Measurements from ENCODE around the gene RTL1. TPM values are rescaled to one million over a fixed set of nuclear protein-coding genes. Genes with fewer than 3 reads are reported as not detected.

Gene RTL1
- total and polyA plus RNA-seq, 3 experiments from 2014 or later, result not detected

DNA sequence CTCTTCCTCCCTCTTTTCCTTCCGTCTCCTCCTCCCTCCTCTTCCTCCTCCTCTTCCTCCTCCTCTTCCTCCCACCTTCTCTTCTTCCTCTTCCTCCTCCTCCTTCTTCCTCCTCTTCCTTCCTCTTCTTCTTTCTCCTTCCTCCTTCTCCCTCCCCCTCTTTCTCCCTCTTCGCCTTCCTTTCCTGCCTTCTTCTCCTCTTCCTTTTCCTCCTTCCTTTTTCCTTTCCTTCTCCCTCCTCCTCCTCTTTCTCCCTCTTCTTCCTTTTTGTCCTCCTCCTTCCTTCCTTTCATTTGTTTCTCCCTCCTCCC lies 41.6 kb downstream of the RTL1 start:
- peaks cover 3 to 10% of the 10 kb centered on the region in 2 donors for H3K27me3 Mint-ChIP-seq

DNA sequence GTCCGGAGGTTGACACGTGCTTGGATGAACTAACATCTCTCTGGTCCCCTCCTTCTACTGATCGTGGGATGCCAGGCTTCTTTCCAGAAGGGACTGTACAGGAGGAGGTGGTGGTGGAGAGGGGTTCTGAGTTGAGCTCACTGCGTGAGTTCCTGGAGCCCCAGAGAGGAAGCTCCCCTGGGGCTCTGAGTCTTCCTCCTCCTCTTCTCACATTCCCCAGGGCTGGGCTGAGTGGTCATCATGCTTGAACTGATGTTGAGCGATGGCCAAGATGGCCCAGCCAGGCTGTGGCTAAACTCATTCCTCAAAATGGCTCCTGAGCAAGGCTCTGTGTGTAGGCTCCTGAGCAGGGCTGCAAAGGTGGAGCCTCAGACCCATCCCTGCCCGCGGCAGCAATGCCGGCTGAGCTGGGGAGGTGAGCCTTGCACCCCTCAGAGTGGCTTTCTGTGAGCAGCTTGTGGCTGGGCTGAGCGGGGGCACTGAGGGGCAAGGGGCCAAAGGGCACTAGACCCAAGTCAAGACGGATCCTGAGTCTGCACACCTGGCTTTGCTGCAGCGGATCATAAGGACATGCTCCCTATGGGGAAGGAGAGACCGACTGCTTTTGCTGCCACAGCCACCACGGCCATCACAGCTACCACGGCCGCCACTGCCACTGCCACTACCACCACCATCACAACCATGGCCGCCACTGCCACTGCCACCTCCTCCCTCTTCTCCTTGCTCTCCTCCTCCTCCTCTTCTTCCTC lies 42.2 kb downstream of the RTL1 start:
- peaks cover 3 to 10% of the 10 kb centered on the region in 2 donors for H3K27me3 Mint-ChIP-seq
- no peaks in the 10 kb centered on the region for H3K4me1 ChIP-seq (ENCODE audit: insufficient read depth, low read length)
- H3K27ac Mint-ChIP-seq, result no peak overlapping the region
- H3K4me3 ChIP-seq (ENCODE audit: low read length), result no peak overlapping the region
- H3K9me3 ChIP-seq (ENCODE audit: low read length), result no peaks in the 10 kb centered on the region
- ChIA-PET POLR2A (no interaction called here), CTCF (no interaction called here)
- no peaks in the 10 kb centered on the region for H3K36me3 Mint-ChIP-seq
- H3K9me3 Mint-ChIP-seq, result no peaks in the 10 kb centered on the region
- H3K4me1 Mint-ChIP-seq, result no peaks in the 10 kb centered on the region
- no peak overlapping the region for H3K27ac ChIP-seq (ENCODE audit: low read depth, low read length)
- no peaks in the 10 kb centered on the region for H3K27me3 ChIP-seq (ENCODE audit: insufficient read depth, low read length, poor library complexity, severe bottlenecking)
- DNase-seq, result peak in 1 of 5 donors; percentile 27
- H3K36me3 ChIP-seq (ENCODE audit: insufficient read depth, low read length), result no peaks in the 10 kb centered on the region
- no peak overlapping the region for H3K4me3 Mint-ChIP-seq

More for the DNA sequence above, 41.6 kb downstream of the RTL1 start:
- no peak for DNase-seq
- POLR2A ChIA-PET, result no interaction called here
- Histone ChIP-seq H3K4me1 (ENCODE audit: insufficient read depth, low read length) (no peaks in the 10 kb centered on the region), H3K27me3 (ENCODE audit: insufficient read depth, low read length, poor library complexity, severe bottlenecking) (no peaks in the 10 kb centered on the region), H3K4me3 (ENCODE audit: low read length) (no peak overlapping the region), H3K27ac (ENCODE audit: low read depth, low read length) (no peak overlapping the region), H3K9me3 (ENCODE audit: low read length) (no peaks in the 10 kb centered on the region), H3K36me3 (ENCODE audit: insufficient read depth, low read length) (no peaks in the 10 kb centered on the region)
- CTCF ChIA-PET, result no interaction called here
- Mint-ChIP-seq H3K4me1 (no peaks in the 10 kb centered on the region), H3K36me3 (no peaks in the 10 kb centered on the region), H3K27ac (no peak overlapping the region), H3K4me3 (no peak overlapping the region), H3K9me3 (no peaks in the 10 kb centered on the region)

DNA sequence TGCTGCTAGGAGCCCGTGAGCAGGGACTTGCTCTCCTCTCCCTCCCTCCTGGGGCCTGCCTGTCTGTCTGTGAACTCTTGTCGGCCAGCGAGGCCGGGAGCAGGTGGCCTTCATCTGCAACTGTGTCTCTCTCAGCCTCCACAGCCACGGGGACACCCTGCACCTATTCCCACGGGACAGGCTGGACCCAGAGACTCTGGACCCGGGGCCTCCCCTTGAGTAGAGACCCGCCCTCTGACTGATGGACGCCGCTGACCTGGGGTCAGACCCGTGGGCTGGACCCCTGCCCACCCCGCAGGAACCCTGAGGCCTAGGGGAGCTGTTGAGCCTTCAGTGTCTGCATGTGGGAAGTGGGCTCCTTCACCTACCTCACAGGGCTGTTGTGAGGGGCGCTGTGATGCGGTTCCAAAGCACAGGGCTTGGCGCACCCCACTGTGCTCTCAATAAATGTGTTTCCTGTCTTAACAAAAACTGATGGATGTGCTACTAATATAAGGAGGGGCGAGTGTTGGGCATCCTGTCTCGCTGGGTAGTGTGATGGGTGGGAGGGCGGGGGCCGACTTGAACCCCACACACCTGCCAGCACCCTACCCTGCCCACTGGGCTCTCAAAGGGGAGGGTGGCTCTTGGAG lies 42.9 kb downstream of the RTL1 start:
- no peak overlapping the region for H3K4me3 ChIP-seq (ENCODE audit: low read length)
- H3K27ac ChIP-seq (ENCODE audit: low read depth, low read length), result no peak overlapping the region
- no peaks in the 10 kb centered on the region for H3K27me3 ChIP-seq (ENCODE audit: insufficient read depth, low read length, poor library complexity, severe bottlenecking)
- no peaks in the 10 kb centered on the region for H3K4me1 ChIP-seq (ENCODE audit: insufficient read depth, low read length)
- H3K4me1 Mint-ChIP-seq, result no peaks in the 10 kb centered on the region
- no peak overlapping the region for H3K4me3 Mint-ChIP-seq
- H3K36me3 Mint-ChIP-seq, result no peaks in the 10 kb centered on the region
- H3K27ac Mint-ChIP-seq, result no peak overlapping the region
- H3K27me3 Mint-ChIP-seq, result peaks cover 3 to 10% of the 10 kb centered on the region in 2 donors
- no peaks in the 10 kb centered on the region for H3K9me3 ChIP-seq (ENCODE audit: low read length)
- H3K36me3 ChIP-seq (ENCODE audit: insufficient read depth, low read length), result no peaks in the 10 kb centered on the region
- no peaks in the 10 kb centered on the region for H3K9me3 Mint-ChIP-seq
- no peak for DNase-seq
- ChIA-PET POLR2A (no interaction called here), CTCF (no interaction called here)

DNA sequence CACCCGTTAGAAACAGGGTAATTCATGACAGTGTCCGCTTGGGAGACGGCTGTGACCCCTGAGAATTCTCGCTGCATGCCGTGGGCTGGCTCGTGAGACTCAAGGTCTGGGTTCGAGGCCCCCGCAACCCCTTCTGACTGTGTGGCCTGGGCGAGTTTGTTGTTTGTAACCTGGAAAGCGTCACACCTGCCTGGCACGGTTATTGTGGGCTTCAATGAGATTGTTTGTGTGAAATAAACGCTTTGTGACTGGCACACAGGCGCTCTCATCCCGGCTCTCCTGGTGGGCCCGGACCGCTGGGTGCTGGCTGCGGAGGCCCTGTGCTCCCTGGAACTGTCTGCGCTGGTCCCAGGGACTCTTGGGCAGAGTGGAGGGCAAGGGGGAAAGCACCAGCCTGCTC lies 43.7 kb downstream of the RTL1 start:
- Histone ChIP-seq H3K36me3 (ENCODE audit: insufficient read depth, low read length) (no peaks in the 10 kb centered on the region), H3K27ac (ENCODE audit: low read depth, low read length) (no peak overlapping the region), H3K9me3 (ENCODE audit: low read length) (no peaks in the 10 kb centered on the region), H3K4me3 (ENCODE audit: low read length) (no peak overlapping the region), H3K4me1 (ENCODE audit: insufficient read depth, low read length) (no peaks in the 10 kb centered on the region), H3K27me3 (ENCODE audit: insufficient read depth, low read length, poor library complexity, severe bottlenecking) (no peaks in the 10 kb centered on the region)
- H3K4me3 Mint-ChIP-seq, result no peak overlapping the region
- ChIA-PET POLR2A (no interaction called here), CTCF (interaction anchor here (0.6 kb wide), 1 partner anchor 625 kb away, joined by 3 read pairs; no protein-coding TSS in a partner anchor)
- H3K4me1 Mint-ChIP-seq, result no peaks in the 10 kb centered on the region
- H3K27me3 Mint-ChIP-seq, result peaks cover 3 to 10% of the 10 kb centered on the region in 2 donors
- H3K9me3 Mint-ChIP-seq, result no peaks in the 10 kb centered on the region
- DNase-seq, result no peak
- no peaks in the 10 kb centered on the region for H3K36me3 Mint-ChIP-seq
- H3K27ac Mint-ChIP-seq, result no peak overlapping the region

DNA sequence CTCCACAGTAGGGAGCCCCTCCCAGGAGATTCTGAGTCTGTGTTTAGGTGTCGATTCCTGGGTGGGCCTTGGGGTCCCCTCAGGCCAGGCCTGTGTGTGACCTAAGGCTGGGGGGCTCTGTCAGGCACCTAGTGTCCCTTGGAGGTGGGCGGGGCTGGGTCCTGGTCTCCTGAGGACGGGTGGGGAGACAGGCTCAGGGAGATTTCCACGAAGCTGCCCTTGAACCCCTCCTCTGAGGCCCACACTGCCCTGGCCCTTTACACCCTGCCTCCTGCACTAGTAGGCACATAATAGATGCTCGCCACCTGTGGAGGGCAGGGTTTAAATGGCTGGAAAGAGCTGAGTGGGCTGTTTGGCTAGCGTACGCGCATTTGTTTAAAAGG lies 44.7 kb downstream of the RTL1 start:
- no peak for DNase-seq
- no peaks in the 10 kb centered on the region for H3K9me3 Mint-ChIP-seq
- no peaks in the 10 kb centered on the region for H3K27me3 ChIP-seq (ENCODE audit: insufficient read depth, low read length, poor library complexity, severe bottlenecking)
- H3K4me3 Mint-ChIP-seq, result no peak overlapping the region
- H3K36me3 Mint-ChIP-seq, result no peaks in the 10 kb centered on the region
- ChIA-PET POLR2A (no interaction called here), CTCF (interaction anchor here (0.6 kb wide), 1 partner anchor 626 kb away, joined by 3 read pairs; no protein-coding TSS in a partner anchor)
- no peaks in the 10 kb centered on the region for H3K36me3 ChIP-seq (ENCODE audit: insufficient read depth, low read length)
- H3K27ac Mint-ChIP-seq, result no peak overlapping the region
- H3K9me3 ChIP-seq (ENCODE audit: low read length), result no peaks in the 10 kb centered on the region
- H3K4me1 ChIP-seq (ENCODE audit: insufficient read depth, low read length), result no peaks in the 10 kb centered on the region
- no peaks in the 10 kb centered on the region for H3K4me1 Mint-ChIP-seq
- no peak overlapping the region for H3K27ac ChIP-seq (ENCODE audit: low read depth, low read length)
- H3K4me3 ChIP-seq (ENCODE audit: low read length), result no peak overlapping the region
- peaks cover 3 to 10% of the 10 kb centered on the region in 2 donors for H3K27me3 Mint-ChIP-seq

DNA sequence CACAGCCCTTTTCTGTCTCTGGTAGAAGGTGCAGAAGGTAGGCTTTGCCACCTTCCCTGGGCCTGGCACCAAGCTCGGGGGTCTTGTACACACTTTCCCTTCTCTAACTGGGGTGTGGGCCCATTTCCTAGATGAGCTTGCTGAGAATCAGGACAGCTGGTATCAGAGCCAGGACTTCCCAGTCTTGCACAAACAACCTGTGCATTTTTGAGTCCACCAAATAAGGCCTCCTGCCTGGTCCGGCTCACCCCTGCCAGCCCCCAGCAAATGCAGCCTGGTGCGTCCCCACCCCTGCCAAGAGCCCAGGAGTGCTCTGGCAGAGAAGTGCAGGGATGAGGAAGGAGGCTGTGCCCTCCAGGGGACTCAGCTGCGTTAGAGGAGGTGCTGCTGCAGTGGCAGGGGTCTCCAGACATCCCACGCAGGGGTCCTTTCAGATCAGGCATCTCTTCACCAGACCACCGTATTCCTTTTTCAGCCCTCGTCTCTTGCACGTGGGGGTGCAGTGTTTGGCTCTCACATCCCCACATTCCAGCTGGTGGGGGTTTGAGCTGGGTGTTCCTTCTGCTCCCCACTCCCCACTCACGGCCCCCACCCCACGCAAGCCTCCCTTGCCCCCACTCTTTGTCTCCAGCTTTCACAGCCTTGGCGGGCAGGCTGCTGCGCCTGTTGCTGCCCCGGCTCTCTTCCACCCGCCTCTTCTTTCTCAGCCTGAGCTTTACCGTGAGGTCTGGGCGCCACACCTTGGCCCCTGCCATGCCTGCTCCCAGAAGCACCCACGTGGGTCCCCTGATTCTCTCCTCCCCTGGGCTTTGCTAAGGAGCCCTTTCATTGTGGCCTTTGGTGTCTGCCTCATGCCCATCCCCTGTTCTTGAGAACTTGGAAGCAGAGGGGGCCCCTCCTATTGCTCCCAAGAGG lies 45.3 kb downstream of the RTL1 start:
- H3K4me3 Mint-ChIP-seq, result no peak overlapping the region

DNA sequence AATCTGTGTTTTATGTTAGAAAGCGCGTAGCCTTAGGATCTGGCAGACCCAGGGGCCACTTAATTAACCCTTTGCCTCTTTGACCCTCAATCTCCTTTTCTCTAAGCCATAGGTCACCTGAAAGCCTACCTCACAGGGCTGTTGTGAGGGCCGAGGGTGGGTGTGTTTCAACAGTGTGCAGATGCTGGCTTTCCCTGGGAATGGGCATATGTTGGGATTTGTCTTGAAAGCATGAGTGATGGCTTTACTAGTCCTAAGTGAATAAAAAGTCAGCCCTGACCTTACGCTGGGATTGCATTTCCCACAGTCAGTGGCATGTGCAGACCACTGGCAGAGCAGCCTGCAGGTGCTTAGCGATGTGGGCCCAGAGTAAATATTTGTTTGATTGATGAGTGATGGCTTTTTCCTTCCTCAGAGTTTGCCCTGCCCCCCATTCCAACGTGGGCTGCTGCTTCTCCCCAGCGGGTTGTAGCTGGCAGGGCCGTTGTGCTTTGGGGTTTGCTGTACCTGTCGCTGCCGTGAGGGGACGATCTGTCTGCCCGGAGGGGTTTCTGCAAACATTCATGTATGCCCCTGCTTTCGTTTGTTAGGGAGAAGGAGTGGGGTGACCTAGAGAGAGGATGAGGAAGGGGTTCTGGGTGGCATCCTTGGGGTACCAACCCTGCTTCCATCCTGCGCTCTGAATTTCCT lies 46.1 kb downstream of the RTL1 start:
- CTCF ChIA-PET, result no interaction called here
- Histone ChIP-seq H3K9me3 (ENCODE audit: low read length) (no peaks in the 10 kb centered on the region), H3K27ac (ENCODE audit: low read depth, low read length) (no peak overlapping the region), H3K4me1 (ENCODE audit: insufficient read depth, low read length) (no peaks in the 10 kb centered on the region), H3K4me3 (ENCODE audit: low read length) (no peak overlapping the region), H3K27me3 (ENCODE audit: insufficient read depth, low read length, poor library complexity, severe bottlenecking) (no peaks in the 10 kb centered on the region), H3K36me3 (ENCODE audit: insufficient read depth, low read length) (no peaks in the 10 kb centered on the region)
- DNase-seq, result no peak
- Mint-ChIP-seq H3K4me3 (no peak overlapping the region), H3K4me1 (no peaks in the 10 kb centered on the region), H3K9me3 (no peaks in the 10 kb centered on the region), H3K27ac (no peak overlapping the region), H3K36me3 (no peaks in the 10 kb centered on the region), H3K27me3 (peaks cover 3 to 10% of the 10 kb centered on the region in 2 donors)
- POLR2A ChIA-PET, result no interaction called here

More for the DNA sequence above, 45.3 kb downstream of the RTL1 start:
- H3K4me1 ChIP-seq (ENCODE audit: insufficient read depth, low read length), result no peaks in the 10 kb centered on the region
- H3K9me3 Mint-ChIP-seq, result no peaks in the 10 kb centered on the region
- POLR2A ChIA-PET, result no interaction called here
- no peak overlapping the region for H3K4me3 ChIP-seq (ENCODE audit: low read length)
- H3K27me3 ChIP-seq (ENCODE audit: insufficient read depth, low read length, poor library complexity, severe bottlenecking), result no peaks in the 10 kb centered on the region
- DNase-seq, result no peak
- H3K36me3 ChIP-seq (ENCODE audit: insufficient read depth, low read length), result no peaks in the 10 kb centered on the region
- no peaks in the 10 kb centered on the region for H3K4me1 Mint-ChIP-seq
- CTCF ChIA-PET, result no interaction called here
- no peaks in the 10 kb centered on the region for H3K36me3 Mint-ChIP-seq
- H3K27me3 Mint-ChIP-seq, result peaks cover 3 to 10% of the 10 kb centered on the region in 2 donors
- no peak overlapping the region for H3K27ac Mint-ChIP-seq
- H3K9me3 ChIP-seq (ENCODE audit: low read length), result no peaks in the 10 kb centered on the region
- no peak overlapping the region for H3K27ac ChIP-seq (ENCODE audit: low read depth, low read length)

Data from CD8-positive, alpha-beta memory T cell (primary cell).